SKM-1 treated with dmso at 0.1 percent for 144 hours (cell line): ENCODE data around the gene CCDC138.
"Not testable (repeated sequence)": the region's sequence is repeated elsewhere in the genome, so short reads cannot be mapped to it uniquely, and the experiment has no call there.

Experiments
- DNase-seq: peaks from one replicate; lab custom pipeline; 2025; ENCODE audit not compliant: unreplicated experiment; lab: John Stamatoyannopoulos, UW

The CCDC138 gene, protein sequence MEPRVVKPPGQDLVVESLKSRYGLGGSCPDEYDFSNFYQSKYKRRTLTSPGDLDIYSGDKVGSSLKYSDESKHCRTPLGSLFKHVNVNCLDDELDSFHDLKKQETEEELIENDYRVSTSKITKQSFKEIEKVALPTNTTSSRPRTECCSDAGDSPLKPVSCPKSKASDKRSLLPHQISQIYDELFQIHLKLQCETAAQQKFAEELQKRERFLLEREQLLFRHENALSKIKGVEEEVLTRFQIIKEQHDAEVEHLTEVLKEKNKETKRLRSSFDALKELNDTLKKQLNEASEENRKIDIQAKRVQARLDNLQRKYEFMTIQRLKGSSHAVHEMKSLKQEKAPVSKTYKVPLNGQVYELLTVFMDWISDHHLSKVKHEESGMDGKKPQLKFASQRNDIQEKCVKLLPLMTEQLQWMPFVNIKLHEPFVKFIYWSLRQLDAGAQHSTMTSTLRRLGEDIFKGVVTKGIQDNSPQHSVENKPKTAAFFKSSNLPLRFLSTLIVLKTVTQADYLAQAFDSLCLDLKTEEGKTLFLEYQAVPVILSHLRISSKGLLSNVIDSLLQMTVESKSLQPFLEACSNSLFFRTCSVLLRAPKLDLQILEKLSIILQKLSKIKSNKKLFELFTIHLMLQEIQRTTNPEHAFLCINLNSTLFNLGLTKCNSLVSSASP

DNA sequence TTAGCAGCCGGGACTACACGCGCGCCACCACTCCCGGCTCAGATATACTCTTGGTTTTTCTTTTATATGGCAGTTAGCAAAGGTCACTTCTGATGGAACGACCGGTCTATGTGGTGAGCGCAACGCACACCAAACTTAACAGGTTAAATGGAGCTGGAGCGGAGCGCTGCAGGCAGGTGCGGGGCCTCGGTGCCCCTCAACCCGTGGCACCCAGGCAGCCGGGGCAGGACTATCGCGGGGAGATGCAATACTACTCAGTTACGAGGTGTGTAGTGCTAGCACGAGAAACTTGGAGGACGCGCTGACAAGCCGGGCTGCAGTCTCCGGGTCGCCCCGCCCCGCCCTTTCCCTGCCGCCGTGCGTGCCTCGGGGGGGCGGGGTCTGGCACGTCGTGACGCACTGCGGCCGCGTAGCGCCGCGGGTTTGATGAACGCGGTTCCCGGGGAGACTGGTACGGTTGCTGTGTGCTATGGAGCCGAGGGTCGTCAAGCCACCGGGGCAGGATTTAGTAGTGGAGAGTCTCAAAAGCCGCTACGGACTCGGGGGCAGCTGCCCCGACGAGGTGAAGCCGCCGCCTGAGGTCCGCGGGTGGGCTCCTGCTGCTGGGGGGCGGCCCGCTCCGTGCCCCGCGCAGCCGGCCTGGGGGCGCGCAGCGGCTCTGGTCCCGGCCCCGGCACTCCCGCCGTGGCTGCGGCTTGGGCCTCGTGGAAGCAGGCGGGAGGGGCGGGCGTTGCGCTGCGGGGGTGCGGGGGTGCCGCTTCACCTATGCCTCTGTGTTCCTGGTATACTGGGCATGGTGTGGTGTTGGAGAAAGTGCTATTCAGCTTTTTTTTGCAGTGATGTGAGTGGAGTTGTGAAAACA is at the start of gene CCDC138:
CCDC138 (plus strand) TSS at position 418 of the 862 bp plus-strand sequence; CDS start at position 470, 52 bp downstream.
- peak; percentile 87 for DNase-seq

DNA sequence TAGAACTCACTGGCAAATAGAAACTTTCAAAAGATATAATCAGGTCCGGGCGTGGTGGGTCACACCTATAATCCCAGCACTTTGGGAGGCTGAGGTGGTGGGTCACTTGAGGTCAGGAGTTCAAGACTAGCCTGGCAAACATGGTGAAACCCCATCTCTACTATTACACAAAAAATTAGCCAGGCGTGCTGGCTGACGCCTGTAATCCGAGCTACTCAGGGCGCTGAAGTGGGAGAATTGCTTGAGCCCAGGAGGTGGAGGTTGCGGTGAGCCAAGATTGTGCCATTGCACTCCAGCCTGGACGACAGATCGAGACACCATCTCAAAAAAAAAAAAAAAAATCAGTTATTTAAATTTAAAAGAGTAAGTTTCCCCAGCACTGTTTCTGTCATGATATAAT is 28.6 kb upstream of the CCDC138 start:
- not testable (repeated sequence) for DNase-seq

DNA sequence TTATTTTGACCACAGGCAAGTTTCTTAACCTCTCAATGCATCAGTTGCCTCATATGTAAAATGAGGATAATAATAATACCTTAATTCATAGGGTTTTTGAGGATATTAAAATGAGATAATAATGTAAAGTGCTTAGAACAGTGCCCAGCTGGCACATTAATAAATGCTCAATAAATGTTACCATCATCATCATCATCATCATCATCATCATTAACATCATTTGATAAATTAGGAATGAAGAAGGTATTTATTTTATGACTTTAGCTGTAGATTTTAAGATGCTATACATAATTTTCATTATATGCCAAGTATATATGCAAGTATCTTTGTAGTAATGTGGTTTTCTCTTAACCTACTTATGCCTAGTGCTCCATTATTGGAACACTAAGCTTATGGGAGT is 24.0 kb upstream of the CCDC138 start:
- not testable (repeated sequence) for DNase-seq

DNA sequence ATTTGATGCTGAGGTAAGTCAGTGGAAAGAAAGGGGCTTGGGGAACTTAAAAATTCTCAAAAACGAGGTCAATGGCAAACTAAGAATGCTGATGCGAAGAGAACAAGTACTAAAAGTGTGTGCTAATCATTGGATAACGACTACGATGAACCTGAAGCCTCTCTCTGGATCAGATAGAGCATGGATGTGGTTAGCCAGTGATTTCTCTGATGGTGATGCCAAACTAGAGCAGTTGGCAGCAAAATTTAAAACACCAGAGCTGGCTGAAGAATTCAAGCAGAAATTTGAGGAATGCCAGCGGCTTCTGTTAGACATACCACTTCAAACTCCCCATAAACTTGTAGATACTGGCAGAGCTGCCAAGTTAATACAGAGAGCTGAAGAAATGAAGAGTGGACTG is 19.9 kb upstream of the CCDC138 start:
- not testable (repeated sequence) for DNase-seq

DNA sequence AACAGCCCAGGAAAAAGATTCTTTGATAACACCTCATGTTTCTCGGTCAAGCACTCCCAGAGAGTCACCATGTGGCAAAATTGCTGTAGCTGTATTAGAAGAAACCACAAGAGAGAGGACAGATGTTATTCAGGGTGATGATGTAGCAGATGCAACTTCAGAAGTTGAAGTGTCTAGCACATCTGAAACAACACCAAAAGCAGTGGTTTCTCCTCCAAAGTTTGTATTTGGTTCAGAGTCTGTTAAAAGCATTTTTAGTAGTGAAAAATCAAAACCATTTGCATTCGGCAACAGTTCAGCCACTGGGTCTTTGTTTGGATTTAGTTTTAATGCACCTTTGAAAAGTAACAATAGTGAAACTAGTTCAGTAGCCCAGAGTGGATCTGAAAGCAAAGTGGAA is 18.7 kb upstream of the CCDC138 start:
- not testable (repeated sequence) for DNase-seq

DNA sequence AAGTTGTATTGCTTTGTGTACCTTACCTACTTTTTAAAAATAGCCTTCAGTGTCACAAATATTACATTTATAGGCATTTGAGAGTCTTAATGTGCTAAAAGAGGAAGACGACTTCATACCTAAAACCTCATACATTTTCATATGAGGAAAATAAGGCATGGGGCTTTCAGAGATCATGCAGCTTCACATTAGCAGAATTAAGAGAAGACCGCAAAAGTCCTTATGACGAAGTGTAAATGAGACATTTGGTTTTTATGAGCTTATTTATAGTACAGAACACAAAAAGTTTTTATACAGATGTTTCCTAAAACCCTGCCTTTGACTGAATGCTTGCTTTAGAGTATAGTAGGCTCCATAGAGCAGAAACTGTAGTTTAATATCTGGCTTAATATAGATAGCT is 10.1 kb upstream of the CCDC138 start:
- DNase-seq, result no peak

DNA sequence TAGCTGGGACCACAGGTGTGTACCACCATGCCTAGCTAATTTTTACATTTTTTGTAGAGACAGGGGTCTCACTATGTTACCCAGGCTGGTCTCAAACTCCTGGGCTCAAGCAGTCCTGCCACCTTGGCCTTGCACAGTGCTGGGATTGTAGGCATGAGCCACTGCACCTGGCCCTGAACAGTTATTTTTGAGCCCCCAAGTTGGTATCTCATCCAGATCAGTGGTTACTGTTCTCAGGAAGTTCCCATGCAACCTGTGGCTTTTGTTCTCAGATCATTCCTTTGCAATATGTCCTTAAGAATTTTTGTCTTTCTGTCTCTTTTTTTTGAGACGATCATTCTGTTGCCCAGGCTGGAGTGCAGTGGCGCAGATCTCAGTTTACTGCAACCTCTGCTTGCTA is 7.7 kb upstream of the CCDC138 start:
- no peak for DNase-seq

DNA sequence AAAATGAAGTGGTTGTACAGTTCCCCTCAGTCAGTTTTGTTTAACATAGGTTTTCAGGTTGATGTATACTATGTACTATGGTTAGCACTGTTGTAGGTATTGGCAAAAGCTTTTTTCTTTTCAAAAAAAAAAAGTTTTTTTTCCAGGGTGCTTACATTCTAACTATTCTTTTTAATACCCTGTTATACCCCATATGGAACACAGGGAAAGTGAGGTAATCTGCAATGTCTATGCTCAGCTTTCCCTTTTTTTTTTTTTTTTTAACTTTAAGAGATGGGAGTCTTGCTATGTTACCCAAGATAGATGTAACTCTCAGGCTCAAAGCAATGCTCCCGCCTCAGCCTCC is 590 bp upstream of the CCDC138 start:
- no peak for DNase-seq

DNA sequence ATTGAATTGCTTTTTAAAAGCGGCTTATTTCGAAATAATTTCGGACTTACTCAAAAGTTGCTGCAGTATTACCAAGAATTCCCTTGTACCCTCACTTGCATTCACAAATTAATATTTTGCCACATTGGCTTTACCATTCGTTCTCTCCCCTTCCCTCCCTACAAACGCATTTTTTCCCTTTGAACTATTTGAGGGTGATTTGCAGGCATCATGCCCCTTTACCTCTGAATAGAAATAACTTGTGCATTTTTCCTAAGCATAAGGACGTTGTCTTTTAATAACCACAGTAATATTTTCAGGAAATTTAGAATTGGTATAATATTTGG is 608 bp downstream of the CCDC138 start:
- no peak for DNase-seq

DNA sequence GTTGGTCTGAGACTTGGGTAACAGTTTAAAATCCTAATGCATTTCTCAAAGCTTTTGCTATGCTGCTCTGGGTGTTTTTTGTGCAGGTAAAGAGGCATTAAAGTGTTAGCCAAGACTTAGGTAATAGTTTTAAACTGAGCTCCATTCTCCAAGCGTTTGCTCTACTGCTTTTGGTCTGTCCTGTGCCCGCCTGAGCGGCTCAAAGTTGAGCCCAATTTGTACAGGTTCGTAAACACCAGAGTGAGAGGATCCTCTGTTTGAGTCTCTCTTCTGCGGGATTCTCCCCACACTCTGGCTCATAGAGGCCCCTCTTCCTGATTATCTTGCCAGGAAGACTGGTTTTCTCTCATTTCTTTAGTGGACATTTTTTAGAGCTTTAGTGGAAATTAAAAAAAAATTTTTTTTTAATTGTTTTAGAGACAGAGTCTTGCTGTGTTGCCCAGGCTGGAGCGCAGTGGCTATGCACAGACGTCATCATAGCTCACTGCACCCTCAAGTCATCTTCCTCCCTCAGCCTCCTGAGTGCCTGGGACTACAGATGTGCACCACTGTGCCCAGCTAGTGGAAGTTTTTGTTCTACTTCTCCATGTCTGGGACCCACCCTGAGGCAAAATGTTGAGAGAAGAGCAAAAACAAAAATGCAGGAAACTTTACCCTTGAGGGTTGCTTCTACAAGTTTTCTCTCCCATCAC is 16.6 kb downstream of the CCDC138 start:
- no peak for DNase-seq

DNA sequence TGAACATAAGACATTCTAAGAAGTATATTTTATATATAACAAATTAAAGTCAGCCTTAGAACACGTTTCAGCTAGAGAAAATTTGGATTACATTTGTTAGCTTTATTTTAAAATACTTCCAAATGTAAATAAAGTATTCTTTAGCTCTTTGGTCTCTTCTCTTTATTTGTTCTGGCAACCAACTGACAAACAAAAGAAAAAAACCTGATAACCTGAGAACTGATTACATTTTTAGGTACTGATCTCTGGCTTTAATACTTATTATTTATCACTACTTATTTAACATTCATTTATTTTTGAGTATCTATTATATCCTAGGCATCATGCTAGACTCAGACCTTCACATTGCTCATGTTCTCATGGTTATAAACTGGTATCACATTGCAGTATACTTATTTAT is 18.5 kb downstream of the CCDC138 start:
- DNase-seq, result no peak

DNA sequence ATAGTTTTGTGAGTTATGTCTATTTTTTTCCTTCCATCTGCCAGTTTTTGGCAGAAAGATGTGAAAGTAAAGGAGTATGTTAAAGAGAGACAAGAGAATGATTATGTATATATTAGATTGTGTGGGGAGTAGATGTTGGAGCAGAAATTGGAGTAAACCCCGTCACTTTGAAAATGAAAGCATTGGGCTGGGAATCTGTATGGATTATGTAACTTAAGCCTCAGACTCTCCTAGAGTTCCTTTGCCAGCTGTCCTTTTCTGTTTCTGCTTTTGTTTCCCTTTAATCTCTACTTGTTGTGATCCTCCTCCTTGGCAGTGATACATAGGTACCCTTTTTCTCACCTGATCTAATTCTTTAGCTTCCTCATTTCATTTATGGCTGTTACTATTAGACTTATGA is 19.2 kb downstream of the CCDC138 start:
- no peak for DNase-seq

DNA sequence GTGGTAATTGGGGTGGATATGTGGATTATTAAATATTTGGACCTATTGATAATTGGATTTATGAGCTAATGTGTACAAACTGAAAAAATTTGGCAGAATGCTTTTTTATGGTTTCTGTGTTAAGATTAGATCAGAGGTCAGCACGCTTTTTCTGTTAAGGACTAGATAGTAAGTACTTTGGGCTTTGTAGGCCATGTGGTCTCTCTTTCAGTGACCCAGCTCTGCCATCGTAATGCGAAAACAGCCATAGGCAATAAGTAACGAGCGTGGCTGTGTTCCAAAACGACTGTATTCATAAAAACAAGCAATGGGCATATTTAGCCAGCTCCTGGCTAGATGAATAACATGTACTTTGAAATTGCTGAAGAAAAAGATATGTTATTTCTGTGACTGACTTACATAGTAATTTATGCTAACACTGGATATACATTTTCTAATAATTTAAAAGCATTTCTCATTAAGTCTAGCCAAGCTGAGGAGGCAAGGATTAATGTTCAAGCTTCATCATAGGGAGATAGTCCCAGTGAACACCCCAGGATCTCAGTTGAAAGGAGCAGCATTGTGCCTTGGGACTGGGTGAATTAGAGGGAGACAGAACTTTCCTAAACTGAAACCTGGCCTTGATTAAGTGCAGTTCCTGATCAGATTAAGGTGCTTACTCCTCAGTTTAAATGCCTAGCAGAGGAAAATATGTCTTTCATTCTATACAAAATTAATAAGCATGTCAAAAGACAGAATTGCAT is 20.0 kb downstream of the CCDC138 start:
- no peak for DNase-seq

DNA sequence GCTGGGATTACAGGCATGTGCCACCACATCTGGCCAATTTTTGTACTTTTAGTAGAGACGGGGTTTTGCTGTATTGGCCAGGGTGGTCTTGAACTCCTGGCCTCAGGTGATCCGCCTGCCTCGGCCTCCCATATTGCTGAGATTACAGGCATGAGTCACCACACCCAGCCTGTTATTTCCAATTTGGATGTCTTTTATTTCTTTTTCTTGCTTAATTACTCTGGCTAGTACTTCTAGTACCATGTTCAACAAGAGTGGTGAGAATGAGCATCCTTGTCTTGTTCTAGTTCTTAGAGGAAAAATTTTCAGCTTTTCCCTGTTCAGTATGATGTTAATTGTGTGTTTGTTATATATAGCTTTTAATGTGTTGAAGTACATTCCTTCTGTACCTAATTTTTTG is 23.4 kb downstream of the CCDC138 start:
- DNase-seq, result no peak

DNA sequence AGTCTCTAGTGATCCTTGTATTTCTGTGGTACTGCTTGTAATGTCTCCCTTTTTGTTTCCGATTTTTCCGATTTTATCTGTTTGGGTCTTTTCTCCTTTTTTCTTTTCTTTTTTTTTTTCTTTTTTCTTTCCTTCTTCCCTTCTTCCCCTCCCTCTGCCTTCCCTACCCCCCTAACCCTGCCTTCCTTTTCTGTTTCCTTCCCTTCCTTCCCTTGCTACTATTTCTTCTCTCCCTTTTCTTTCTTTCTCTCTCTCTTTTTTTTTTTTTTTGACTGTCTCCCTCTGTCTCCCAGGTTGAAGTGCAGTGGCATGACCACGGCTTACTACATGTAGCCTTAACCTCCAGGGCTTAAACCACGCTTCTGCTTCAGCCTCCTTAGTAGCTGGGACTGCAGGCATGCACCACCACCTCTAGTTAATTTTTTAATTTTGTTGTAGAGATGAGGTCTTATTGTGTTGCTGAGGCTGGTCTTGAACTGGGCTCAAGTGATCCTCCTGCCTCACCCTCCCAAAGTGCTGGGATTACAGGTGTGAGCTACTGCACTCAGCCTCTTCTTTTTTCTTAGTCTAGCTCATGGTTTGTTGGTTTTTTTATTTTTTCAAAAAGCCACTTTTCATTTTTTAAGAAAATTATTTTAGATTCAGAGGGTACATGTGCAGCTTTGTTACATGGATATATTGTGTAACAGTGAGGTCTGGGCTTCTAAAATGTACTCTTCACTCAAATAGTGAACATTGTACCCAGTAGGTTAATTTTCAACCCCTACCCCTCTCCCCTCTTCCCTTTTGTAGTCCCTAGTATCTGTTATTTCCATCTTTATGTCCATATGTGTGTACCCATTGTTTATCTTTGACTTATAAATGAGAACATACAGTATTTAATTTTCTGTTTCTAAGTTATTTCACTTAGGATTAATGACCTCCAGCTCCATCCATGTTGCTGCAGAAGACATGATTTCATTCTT is 24.7 kb downstream of the CCDC138 start:
- no peak for DNase-seq

DNA sequence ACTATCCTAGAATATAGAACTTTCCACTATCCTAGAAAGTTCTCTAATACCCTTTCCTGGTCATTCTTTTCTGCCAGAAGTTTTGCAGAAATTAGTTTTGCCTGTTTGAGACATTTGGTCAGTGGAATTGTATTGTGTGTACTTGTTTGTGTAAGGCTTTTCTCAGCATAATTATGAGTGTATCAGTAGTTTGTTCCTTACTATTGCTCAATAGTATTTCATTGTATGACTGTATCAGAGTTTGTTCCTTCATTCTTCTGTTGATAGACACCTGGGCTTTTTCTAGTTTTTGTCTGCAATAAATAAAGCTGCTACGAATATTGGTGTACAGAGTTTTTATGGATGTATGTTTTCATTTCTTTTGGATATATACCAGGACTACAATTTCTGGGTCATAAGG is 27.2 kb downstream of the CCDC138 start:
- DNase-seq, result no peak

DNA sequence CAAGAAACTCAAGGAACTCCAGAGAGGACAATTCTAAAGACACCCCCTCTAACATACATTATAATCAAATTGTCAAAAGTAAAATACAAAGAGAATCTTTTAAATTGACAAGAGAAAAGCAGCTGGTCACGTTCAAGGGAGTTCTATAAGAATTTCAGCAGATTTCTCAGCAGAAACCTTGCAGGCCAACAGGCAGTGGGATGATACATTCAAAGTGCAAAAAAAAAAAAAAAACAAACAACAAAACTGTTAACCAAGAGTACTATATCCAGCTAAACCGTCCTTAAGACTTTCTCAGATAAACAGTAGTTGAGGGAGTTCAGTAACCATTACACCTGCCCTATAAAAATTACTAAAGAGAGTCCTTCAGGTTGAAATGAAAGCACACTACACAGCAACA is 33.9 kb downstream of the CCDC138 start:
- no peak for DNase-seq

DNA sequence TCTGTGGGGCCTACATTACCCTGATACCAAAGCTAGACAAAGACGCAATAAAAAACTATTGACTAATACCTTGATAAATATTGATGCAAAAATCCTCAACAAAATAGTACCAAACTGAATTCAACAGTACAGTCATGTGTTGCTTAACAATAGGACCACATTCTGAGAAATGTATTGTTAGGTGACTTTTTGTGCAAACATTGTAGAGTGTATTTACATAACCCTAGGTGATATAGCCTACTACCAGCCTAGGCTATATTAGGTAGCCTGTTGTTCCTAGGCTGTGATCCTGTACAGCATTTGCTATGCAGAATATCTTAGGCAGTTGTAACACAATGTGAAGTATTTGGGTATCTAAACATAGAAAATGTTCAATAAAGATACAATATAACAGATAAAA is 36.7 kb downstream of the CCDC138 start:
- no peak for DNase-seq

DNA sequence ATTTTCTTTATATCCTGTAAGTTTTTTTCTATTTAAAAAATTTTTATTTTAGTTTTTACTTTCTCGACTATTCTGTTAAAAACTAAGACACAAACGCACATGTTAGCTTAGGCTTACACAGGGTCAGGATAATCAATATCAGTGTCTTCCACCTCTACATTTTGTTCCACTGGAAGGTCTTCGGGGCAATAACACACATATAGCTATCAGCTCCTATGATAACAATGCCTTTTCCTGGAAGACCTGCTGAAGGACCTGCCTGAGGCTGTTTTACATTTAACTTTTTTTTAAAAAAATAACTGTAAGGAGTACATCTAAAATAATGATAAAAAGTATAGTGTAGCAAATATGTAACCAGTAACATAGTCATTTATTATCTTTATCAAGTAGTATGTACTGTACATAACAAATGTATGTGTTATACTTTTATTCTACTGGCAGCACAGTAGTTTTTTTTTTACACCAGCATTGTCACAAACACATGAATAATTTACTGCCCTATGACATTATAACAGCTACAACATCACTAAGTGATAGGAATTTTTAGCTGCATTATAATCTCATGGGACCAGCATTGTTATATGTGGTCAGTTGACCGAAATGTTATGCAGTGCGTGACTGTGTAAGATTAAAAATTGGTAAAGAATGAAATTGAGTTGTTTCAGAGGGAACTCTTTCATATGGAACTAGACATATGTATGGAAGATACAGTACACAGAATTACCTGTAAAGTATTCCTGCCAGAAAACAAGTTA is 37.9 kb downstream of the CCDC138 start:
- no peak for DNase-seq
